HT1080 (cell line): Measurements from ENCODE around the gene CDK1. TPM values are rescaled to one million over a fixed set of nuclear protein-coding genes. Genes with fewer than 3 reads are reported as not detected.

ENCODE experiments used
- DNase-seq: peaks from one replicate; pipeline ENCODE4 v3.0.0-alpha.2; 2015; ENCODE audit warnings: low read depth
- total RNA-seq: library from RNA; depleted of rRNA; stranded (reverse); fragments of >200 nt; shearing (Covaris generic); gene quantifications from 2 replicates; pipeline ENCODE4 v1.2.3, GENCODE V29; 2014

Gene CDK1
- total RNA-seq, 1 experiment from 2014 or later: 104 TPM

DNA sequence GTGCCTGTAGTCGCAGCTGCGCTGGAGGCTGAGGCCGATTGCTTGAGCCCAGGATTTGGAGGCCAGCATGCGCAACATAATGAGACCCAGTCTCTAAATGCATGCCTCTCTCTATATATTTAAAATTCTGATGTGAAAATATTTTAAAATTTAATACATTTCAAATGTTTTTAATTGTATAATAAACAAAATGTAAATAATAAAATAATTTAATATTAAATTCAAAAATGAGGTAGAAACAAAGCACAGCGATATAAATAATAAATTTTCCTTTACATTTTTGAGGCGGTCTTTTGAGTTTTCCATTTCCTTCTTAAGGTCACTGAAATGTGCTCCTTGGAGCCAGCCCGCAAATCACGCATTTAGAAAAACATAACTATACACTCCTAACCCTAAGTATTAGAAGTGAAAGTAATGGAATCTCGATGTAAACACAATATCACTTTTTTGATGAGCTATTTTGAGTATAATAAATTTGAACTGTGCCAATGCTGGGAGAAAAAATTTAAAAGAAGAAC, 523 bp upstream of the CDK1 start:
- no peak for DNase-seq

DNA sequence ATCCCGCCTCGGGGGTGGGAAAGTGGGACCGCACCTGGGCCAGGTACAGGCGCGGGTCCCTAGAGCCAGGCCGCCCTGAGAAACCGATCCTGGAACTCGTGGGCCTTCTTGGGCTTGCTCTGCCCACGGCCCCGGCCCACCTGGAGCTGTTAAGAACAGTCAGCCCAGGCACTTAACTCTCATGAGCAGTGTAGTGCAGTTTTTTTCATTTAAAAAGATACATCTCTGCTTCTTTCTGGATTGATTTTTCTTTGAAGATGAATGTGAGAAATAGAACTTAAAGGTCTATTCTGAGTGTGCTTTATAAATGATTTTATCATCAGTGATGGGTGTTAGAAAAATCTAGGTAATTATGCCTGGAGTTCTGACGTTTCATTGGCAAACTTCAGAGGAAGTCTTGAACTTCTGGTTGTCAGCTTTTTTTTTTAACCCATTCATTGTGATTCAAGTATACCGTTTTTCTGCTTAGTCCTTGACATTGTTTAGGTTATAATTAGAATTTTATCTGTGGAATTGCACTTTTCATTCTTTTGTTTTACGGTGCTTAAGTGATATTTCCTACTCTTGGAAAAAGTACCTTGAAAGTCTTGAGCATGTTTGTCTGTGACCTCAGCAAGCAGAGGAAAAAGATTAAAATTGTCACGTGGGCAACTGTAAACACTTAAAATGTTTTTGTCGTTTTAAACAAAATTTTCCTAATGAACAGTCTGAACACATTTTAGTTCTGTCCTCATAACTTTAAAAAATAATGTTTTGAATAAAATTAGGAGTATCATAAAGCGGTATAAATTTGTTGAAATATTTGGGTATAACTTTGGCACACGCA, 906 bp downstream of the CDK1 start:
- DNase-seq: peak; percentile 33

DNA sequence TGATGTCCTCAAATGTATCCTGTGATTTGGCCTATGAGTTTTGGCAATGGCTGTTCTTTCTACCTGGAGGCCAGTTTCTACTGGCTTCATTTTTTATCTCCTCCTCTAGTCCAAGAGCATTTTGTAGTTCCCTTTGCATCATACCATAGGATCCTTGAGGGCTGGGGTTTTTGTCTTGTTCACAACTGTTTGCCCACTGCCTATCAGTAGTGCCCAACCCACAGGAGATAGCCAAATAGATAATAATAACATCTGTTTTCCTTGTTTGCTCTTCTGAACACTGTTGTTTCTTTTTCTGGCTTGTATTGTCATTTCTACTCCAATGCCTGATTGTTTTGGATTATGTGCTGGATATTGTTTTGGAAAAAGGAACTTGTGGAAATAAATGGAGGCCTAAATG, 3.4 kb downstream of the CDK1 start:
- DNase-seq: no peak

DNA sequence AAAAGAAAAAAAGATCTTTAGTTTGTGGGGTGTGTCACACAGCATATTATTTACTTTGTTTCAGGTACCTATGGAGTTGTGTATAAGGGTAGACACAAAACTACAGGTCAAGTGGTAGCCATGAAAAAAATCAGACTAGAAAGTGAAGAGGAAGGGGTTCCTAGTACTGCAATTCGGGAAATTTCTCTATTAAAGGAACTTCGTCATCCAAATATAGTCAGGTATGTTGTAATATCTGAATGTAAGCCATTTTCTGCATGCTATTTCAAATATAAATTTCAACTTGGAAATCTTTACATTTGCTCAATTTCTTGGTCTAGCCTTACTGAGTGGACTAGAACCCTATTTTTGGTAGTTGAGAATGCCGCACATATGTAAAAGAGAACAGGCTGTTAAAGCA, 6.4 kb downstream of the CDK1 start:
- no peak for DNase-seq

DNA sequence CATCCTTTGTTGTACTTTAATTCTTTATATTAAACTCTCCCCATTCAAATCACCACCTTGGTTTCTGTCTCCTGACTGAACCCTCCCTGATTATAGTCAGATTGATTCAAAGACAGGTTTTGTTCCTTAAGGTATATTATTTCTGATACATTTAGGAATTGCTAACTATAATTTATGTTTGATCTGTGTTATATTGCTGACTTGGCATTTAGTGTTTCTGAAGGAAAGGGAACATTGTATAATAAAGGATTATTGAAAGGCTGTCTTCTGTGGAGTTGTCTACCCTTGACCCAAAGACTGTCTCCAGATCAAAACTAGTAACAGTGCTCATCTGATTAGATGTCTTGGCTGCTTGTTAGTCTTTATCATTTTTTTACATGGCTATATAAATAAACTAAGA, 10.3 kb downstream of the CDK1 start:
- DNase-seq: no peak

DNA sequence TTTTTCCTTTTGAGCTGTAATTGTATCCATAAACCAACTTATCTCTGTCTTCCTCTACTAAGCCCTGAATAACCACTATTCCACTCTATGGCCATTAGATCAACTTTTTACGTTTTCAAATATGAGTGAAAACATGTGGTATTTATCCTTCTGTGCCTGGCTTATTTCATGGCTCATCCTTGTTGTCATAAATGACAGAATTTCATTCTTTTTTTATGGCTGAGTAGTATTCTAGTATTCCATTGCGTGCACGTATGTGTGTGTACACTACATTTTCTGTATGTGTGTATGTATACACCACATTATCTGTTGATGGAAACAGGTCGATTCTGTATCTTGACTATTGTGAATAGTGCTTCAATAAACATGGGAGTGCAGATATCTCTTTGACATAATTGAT, 11.1 kb downstream of the CDK1 start:
- DNase-seq: no peak

DNA sequence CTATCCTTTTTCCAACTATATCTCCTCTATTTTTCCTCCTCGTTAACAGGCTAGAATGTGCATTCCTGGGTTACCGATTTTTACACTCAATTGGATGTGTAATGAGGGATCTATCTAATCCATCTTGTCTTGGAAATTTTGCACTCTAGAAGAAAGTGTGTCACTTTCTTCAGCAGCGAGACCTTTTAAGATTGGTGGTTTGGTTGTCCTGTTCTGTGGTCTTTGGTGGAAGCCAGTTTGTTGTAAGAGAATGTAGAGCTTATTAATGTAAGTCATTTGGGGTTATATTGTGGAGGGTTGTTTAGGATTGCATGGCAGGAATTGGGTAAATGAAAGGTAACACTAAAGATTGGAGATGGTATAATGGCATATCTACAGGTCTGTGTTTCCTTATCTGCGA, 16.7 kb downstream of the CDK1 start:
- DNase-seq: no peak

DNA sequence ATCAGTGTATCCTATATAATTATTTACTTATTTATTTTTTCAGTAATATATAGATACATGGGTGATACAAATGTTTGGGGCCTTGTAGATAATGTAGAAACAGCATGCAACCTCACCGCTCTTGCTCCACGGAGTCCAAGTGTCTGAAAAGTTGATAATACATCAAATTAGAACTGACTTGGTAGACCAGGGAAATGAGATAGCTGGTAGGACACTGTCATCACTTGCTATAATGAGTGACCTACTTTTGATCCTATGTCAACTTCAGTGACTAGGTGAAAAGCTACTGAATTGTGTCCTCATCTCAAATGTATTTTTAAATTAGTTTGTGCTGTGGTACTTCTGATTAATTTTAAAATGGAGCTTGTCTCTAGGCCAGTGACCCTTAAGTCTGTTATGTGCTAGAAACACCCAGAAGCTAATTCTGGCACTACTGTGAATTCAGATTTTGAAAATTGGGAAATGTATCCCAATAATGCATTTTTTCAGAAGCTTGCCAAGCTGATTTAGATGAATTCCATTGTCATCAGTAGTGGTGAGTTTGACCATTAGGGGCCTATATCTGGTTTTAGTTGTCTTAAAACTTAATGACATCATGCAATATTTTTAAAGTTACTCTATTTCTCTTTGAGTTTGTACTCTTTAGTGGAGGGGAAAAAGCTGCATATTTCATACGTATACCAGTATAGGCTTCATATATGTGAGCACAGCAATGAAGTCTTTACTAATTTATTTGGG, 17.4 kb downstream of the CDK1 start:
- DNase-seq: no peak

DNA sequence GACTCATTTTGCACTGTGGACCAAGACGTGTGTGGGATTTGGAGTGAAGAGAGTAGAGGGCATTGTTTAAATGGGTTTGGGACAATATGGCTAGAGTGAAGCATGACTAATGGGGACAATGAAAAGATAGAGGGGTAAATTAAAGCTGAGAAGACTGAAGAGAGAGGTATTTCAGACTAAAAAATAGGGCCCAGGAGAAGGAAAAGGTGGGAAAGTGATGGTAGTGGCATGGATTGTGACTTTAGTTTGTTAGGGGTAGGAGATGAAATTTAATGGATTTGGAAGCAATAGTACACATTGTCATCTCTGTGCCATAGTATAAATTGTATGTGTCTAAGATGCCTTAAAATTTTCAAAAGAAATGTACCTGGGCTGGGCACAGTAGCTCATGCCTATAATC, 18.2 kb downstream of the CDK1 start:
- DNase-seq: no peak

DNA sequence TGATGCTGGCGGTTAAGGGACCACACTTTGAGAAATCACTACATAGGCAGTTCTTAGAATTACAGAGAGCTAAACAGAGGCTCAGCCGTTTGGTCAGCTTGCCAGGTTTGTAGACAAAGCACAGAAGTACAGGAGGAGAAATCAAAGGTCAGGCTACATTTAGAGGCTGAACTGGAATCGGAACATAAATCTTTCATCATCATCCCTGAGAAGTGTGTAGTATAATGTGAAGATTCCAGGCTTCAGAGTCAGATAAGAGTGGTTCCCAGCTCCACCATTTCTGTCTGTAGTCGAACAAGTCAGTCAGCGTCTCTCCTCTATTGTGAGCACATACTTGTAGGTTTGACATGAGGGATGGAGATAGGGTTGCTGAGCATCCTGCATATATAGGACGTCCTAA, 18.9 kb downstream of the CDK1 start:
- DNase-seq: no peak

DNA sequence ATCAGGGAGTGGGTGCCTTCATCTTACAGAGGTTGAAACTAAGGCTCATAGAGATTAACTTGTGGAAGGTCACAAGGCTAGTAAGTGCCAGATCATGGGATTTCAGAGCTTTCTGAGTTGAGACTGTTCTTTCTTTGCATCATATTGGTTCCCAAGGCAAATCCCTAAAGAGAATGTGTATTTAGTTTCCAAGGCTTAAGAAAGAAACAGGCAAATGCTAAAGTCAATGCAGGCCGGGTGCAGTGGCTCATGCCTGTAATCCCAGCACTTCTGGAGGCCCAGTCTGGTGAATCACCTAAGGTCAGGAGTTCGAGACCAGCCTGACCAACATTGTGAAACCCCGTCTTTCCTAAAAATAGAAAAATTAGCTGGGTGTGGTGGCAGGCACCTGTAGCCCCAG, 19.8 kb downstream of the CDK1 start:
- peak; percentile 30 for DNase-seq

DNA sequence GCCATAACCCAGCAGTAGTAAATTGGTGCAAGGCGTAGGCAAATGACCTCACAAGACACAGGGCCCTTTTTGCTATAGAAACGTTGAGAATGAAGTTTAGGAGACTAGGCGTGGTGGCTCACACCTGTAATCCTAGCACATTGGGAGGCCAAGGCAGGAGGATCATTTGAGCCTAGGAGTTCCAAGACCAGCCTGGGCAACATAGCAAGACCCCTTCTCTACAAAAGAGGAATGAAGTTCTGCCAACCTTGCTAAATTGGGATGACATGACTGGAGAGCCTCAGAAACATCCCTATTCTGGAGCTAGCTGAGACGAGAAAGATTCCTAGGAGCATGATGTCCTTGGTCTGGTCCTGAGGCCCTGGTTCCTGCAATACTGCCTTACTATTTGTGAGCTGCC, 20.6 kb downstream of the CDK1 start:
- no peak for DNase-seq

DNA sequence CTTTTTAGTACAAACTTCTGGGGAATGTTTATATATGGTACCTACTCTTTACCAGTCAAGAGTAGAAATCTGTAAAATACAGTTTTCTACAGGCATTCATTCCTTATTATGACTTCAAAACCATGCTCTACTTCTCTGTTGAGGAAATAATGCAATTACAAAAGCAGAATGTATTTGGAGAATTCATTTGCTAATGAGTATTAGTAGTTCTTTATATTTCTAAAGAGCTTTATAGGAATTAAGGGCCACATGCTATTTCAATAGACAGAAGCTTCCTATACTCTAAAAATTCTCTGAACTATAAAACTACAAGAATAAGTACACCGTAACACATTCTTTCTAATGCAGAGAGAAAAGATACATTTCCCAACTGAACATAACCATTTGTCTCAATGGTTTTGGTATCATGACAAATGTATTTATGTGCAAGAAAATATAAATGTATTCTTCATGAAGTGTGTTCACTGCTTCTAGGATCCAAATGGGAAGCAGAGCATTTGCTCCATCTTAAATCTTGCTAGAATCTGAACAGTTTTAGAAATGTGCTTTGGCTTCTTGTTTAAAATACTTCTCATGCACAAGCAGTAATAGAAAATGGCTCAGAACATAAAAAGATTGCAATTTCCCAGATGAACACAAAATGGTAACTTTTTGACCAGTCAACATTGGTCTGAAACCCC, 21.8 kb downstream of the CDK1 start:
- DNase-seq: no peak

DNA sequence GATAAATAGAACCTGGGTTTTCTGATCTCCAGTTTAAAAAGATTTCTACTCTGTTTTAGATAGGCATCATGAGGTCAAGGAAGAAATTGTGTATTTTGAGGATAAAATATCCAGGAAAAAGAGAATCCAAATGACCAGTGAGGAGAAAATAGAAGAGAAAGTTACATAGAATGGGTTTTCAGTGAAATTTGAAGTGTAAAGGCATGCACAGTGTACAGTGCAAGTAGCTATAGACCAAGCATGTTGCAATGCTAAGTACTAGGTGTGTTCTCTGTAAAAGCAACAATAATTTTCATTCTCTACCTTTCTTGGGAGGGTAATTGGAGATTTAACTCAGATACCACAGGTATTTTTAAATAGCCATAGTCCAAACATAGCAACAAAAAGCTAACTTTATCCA, 22.6 kb downstream of the CDK1 start:
- DNase-seq: no peak

DNA sequence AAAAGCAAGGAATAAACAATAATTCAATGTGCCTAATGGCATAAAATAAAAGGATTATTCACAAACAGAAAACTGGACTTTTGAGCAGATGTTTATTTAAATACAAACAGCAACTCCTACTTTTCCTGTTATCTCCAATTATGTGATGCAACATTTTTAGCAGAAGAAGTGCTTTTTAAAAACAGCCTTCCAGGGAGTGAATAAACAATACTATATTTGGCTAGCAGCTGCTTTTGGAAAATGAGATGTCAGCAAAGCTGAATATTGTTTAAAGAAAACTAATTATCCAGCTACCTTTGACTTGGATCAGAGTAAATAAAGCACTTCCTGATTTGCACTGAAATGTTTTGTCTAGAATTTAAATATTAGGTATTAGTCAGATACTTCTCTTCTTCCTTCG, 23.2 kb downstream of the CDK1 start:
- DNase-seq: no peak

DNA sequence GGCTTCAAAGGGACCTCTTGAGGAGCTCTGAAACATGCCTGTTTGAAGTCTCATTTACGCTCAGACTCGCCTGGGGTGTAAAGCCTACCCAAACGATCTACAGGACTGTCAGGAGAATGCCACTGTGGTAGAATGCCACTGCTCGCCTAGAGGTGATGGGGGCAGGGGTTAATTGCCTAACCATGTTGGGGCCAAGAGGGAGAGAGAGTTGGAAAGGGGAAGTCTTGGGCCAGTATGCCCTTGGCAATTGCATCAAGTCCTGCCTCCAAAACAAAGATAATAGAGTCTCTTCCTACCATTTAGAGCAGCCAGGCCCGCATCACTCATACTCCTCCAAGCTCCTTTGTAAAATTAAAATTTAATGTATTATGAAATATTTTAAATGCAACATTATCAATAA, 25.2 kb downstream of the CDK1 start:
- DNase-seq: no peak

DNA sequence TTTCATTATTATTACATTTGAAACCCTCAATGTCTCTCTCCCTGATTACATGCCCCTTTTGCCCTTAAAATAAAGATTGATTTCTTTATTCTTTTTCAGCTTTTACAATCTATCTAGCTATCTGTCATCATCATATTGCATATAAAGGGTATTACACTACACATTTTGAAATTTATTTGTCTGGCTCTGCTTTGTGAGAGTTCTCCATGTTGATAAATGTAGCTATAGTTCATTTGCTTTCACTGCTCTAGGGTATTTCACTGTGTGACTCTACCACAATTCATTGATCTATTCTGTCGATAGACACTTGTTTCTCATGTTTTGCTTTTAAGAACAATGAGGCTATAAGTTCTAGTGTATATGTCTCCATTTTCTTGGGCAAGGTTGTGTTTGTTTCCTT, 25.6 kb downstream of the CDK1 start:
- no peak for DNase-seq

DNA sequence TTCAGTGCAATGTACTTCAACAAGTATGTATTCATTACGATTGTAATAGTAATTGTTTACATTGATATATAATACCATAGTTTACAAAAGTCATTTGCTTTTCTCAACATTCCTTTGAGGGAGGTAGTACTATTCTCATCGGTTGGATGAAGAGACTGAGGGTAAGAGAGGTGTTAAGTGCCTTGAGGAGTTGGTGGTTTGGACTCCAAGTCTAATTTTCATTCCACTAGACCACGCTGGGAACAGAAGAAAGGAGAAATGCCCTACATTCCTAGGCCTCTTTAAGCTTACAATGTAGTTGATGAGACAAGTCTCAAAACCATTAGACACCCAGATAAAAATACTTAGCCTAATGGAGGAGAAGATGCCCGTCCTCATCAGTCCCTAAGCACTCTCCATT, 28.6 kb downstream of the CDK1 start:
- DNase-seq: no peak

DNA sequence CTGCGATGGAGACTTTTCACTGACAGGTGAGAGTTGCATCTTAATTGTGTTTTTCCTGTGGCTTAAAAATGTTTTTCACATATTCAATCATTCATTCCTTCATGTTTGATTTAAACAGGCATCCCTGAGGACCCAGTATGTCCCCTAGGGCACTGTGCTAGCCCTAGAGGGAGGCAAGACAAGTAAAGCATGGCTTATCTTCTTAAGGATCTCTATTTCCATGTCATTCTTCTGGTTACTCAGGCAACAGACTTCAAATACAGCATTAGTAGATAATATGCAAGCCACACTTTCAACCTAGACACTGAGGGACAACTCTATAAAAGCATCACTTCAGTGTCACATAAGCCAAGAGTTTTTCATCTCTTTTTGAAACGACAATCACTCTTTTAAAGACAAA, 29.2 kb downstream of the CDK1 start:
- no peak for DNase-seq

DNA sequence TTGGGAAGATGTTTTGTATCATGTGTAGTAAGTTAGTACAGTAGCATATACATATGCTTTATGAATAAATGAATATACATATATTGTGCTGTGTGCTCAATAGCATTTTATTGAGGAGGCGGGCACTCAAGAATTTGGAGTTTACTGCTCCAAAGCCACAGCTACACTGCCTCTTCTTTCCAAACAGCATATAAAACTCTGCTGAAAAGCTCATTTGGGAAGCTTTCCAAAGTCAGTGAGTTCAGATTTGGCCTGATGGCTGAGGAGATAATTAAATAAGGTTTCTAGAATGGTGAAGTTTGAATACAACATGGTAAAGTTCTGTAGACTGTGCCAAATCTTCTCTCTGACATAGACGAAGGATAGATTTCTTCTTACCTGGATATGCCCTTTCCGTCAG, 29.8 kb downstream of the CDK1 start:
- no peak for DNase-seq

DNA sequence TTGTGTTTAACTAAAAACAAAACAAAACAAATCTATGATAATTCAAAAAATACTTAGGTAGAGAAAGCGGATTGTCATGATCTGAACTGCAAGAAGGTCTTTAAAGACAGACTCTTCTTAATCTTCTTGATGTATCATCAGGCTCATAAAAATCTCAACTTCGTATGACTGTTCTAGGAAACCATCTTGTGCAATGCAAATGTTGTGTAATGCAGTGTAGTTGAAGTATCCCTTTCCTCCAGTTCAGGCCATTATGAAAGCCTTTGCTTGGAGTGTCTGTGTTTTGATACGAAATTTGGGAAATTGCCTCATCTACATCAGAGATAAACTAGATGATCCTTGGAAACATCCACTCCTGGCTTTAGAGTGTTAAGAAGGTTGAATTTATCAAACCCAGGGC, 30.9 kb downstream of the CDK1 start:
- peak; percentile 5 for DNase-seq
